Measurements from ENCODE around the gene TRIP12.
"Not testable (repeated sequence)": the region's sequence is repeated elsewhere in the genome, so short reads cannot be mapped to it uniquely, and the experiment has no call there.

The TRIP12 gene

DNA sequence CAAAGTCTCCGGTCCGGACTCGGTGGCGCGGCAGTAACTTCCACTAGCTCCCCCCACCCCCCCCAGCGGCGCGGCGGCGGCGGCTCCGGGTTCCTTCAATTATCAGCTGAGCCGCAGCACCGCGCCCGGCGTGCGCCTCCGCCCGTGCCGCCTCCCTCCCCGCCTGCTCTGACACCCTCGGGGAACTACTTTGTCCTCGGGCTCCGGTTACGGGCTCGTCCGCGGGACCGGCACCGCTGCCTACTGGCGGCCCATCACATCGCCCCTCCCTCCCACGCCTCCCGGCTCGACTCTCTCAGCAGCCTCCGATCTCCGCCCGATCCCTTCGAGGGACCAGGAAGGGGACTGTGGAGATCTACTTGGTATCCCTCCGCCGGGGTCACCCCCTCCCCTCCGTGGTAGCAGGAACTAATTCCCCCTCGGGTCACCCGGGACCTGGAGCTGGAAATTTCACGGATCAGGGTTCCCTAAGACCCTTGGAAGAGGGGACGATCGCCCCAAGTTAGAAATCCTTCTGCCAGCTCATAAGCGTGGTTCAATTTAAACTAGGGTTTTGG lies at the start of gene TRIP12:
Gene TRIP12, minus strand, starts transcription at position 118 of the 557 bp plus-strand sequence. CDS start 41,930 bp downstream, outside the sequence.
- peak; percentile 86 to 89 for DNase-seq

DNA sequence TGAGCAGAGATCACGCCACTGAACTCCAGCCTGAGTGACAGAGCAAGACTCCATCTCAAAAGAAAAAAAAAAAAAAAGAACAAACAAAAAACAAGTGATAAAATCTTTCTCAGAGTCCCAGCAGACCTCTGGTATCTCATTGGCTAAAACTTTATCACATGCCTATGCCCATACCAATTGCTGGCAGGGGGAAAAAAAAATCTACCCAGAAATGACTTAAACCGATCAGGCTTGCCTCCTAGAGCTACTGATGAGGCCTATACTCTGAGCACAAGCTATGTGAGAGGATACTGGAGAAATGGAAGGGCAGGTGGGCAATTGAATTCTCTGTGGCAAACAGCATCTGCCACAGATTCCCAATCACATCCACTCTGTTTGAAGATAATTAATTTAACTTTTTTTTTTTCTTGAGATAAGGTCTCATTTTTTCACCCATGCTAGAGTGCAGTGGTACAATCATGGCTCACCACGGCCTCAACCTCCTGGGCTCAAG lies 49.5 kb upstream of the TRIP12 start:
- DNase-seq = no peak

DNA sequence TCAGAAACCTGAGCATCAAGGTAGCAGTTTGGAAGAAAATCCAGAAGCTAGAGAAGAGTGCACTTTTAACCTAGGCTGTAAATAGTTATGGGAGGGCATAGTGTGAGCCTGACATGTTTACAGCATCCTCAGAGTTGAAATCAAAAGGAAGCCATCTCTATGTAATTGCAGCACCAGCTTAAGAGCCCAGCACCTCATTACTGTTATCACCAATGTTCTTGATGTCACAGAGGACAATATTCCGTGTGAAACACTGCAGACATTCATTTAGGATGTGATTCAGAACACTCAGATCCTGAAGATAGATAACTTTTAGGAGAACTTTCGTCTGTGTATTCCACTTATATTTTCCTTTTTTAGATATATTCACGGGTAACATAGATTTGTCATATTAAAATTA lies 48.6 kb upstream of the TRIP12 start:
- DNase-seq = no peak

DNA sequence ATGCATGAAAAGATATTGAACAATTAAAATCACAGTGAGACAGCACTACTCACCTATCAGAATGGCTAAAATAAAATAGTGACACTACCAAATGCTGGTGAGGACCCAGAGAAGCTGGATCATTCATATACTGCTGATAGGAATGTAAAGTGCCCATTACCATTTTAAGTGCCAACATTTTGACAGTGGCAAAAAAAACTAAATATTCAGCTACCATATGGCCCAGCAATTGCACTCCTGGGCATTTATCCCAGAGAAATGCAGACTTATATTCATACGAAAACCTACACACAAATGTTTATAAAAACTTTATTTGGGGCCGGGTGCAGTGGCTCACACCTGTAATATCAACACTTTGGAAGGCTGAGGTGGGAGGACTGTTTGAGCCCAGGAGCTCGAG lies 48.1 kb upstream of the TRIP12 start:
- DNase-seq = no peak

DNA sequence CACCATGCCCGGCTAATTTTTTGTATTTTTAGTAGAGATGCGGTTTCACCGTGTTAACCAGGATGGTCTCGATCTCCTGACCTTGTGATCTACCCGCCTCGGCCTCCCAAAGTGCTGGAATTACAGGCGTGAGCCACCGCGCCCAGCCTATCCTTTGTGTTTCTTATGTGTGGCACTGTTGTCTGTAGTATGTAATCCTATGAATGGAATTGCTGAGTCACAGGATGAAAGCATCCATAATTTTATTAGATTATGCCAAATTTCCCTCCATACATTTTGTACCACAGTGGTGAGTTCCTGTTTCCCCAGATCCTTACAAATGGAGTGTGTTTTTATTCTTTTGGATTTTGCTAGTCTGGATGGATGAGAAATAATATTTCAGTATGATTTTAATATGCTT lies 41.8 kb upstream of the TRIP12 start:
- not testable (repeated sequence) for DNase-seq

DNA sequence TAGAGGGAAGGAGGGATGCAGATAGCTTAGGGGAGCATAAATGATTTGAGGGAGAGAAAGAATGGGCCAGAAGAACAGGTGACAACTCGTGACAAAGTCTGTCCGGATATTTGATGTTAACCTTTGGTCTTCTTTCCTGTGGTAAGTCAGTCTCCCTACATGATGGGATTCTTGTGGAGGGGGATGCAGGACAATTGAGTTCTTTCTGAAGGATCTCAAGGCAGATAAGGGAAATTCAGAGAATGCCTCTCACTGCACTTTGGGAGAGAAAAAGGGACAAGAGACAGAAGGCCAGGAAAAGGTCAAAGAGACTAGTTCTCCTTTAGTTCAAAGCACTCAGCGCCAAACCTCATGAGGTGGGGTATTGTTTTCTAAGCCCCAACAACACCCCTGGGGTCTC lies 34.7 kb upstream of the TRIP12 start:
- no peak for DNase-seq

DNA sequence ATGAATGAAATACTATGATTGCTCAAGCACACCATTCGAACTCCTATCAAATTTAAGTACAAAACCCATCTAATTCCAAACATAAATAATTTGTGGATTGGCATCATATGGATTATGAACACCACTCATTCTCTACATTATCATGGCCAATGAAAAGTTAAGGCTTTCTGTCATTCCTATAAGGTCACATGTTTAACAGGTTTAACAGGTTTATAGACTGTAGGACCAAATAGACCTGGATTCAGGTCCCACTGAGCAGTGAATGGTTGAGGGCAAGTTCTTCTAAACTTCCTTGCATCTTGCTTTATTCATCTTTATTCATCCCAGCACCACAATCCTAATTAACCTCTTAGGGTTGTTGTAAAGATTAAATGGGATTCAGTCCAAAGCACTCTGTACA lies 33.9 kb upstream of the TRIP12 start:
- no peak for DNase-seq

DNA sequence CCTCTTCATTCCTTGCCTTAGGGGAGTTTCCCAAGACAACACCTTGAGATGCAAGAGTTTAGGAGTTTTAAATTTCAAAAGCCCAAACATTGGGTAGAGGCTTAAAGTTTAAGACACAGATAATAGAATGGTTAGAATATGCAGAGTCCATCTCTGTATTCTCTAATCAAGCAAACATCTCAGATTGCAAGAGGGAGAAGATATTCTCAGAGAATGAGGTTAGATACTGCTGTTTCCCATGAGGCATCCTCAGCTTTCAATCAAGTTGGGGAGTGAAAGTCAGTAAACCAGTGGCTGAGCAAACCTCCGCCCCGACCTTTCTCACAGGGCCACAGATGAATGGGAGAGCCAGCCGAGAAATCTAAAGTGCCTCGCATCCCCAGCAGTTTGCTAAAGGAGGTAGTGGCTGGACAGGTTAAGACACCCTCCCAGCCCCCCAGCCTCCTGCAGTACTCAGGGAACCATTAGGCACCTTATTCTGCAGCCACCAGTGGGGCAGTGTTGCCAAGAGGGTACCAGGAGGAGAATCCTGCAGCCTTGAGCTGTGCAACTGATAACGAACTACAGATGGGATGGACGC lies 30.5 kb upstream of the TRIP12 start:
- no peak for DNase-seq

DNA sequence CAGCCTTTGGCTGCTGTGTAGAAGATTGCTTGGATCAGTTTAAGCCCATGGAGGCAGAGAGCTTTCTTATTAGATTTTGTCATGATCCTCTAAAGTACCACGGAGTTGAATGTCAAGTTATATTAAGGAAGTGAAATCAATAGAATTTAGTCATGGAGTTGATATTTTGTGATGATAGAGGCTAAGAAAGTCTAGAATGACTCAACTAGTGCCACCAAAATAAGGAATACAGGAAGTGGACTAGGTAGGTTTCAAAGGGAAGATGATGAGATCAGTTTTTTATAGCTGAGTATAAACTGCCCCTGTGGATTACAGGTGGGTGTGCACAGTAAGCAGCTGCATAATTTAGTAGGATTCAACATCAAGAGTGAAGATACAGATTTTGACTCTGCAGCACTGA lies 25.7 kb upstream of the TRIP12 start:
- DNase-seq = no peak

DNA sequence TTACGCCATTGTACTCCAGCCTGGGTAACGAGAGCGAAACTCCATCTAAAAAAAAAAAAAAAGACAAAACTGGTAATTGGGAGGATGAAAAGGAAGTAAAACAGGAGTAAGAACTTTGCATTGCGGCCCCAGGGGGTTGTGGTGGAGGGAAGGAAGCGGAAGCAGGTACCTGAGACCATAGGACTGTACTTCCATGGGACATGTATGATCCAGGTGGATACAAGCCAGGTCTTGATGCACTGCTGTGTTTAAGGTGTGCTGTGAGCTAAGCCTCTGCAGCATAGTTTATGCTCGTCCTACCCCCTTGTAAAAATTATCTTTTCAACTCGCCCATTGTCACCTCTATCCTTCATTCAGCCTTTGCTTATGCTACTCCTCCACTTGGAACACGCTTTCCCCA lies 24.2 kb upstream of the TRIP12 start:
- no peak for DNase-seq

DNA sequence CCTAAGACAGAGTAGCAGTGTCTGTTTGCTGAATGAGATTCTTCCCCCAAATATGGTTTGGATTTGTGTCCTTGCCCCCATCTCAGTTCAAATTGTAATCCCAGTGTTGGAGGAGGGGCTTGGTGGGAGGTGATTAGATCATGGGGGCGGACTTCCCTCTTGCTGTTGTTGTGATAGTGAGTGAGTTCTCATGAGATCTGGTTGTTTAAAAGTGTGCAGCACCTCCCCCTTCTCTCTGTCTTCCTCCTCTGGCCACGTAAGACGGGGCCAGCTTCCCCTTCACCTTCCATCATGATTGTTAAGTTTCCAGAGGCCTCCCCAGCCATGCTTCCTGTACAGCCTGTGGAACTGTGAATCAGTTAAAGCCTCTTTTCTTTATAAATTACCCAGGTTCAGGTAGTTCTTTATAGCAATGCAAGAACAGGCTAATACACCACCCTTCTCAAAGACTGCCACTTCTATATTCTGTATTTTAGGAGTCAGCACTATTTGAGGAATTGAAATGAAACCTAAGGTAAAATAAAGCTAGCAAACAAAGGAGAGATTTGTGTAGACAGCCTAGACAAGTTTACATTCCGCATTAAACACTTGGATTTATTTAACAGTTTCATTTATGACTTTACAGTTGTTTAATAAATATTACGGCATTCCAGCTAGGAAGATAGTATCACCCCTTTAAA lies 22.1 kb upstream of the TRIP12 start:
- DNase-seq = no peak

DNA sequence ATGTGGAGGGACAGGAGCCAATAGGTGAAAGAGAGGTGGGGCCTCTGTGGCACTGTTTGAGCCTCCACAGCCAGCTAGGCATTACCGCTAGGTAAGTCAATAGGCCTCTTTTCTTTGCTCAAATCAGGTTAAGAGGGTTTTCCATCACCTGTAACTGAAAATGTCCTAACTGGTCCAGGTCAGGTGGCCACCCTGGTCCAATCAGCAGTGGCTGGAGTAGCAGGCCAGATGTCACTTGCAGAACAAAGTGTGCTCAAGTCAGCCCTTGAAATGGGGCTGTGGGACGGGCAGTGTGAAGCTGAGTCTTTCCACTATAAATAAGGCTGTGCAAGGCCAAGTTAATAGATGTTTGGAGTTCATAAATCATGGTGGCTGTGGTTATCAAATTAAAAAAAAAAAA lies 21.4 kb upstream of the TRIP12 start:
- no peak for DNase-seq

DNA sequence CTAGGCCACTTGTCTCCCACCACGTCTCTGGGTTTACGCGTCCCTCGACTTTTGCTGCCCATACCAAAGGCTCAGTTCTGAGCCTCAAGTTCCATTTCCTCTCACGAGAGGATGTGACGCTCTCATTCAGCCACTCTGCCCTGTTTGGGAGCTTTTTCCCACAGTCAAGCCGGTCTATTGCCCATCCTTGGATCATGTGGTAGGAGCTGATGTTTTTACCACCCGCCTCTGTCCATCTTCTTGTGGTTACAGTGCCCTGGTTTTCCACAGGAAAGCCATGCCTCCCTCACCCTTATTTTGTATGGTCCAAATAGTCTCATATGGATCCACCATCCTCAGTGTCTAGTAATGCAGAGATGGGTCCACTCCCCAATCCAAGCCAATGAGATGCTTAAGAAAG lies 20.9 kb upstream of the TRIP12 start:
- DNase-seq = no peak

DNA sequence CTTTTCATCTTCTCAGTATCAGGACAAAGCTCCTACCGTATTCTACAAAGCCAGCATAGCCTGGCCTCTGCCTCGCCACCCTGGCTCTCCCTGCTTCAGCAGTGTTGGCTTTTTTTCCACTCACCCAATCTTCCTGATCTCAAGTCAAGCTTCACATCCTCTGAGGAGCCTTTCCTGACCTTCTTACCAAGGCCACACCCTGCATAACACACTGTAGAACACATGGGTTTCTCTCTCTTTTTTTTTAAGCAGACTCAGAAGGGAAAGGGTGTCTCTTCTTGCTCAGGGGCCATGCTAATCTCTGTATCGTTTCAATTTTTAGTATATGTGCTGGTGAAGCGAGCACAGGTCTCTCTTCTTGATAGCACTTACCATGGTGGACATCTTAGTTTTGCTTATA lies 15.7 kb upstream of the TRIP12 start:
- no peak for DNase-seq

DNA sequence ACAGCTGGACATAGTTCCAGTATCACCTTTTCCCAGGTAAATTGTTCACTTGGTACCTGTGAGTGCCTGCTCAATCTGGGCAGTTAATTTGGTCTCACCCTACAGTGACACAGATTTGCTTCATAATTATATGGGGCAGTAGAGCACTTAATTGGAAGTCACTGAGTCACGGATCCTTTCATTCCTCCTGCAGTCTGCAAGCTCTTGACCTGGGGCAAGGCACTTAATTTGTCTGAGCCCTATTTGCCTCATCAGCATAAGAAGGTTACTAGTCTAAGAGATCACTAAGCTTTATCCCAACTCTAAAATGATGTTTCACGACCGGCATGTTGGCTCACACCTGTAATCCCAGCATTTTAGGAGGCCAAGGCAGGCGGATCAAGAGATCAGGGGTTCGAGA lies 9.4 kb upstream of the TRIP12 start:
- no peak for DNase-seq

DNA sequence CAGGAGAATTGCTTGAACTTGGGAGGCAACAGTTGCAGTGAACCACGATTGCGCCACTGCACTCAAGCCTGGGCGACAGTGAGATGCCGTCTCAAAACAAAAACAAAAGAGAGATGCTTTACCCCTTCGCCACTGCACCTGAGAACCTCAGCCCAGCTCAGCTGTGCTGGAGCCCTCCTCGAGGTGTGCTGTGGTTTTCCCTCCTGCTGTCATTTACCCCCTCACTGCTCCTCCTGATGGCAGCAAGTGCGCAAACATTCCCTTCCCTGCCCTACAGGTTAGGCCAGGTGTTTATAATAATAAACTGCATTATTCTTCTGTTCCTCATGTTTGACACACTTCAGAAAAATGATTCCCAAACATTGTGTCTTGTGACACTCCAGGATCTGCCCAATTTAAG lies 8.8 kb upstream of the TRIP12 start:
- DNase-seq = no peak

DNA sequence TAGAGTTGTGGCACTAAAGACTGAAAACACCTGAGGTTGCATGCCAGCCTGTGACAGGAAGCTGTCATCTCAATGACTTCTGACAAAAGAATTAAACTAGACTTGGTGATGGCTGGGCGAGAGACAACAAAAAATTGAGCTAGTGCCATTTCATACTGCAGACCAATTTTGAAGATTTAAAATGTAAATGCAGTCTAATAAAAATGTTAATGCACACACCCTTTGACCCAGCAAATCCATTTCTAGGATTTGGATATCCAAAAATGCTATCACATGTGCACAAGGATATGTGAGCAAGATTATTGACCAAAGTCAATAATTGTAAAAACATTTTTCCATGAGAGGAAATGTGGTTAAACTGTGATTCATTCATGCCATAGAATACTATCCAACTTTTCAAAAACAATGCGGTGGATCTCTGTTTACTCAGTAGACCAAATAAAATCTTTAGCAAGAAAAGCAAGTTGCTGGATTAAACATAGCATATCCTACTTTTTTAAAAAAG lies 6.1 kb upstream of the TRIP12 start:
- no peak for DNase-seq

DNA sequence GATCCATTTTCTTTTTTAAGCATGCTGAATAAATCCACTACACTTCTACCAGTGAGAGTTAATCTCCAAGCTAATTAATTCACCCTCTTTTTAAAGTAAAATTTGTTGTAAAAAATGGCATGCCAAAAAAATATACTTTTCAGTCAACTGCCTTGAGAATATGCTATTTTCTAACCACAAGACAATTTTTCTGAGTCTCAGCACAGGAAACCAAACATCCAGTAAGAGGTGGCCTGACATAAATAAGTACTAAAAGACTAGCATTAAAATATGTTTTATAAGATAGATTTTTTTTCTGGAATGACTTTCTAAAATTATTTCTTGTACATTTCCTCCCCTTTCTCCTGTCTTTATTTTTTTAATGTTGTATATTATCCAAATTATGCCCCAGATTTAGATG lies 3.4 kb upstream of the TRIP12 start:
- no peak for DNase-seq

DNA sequence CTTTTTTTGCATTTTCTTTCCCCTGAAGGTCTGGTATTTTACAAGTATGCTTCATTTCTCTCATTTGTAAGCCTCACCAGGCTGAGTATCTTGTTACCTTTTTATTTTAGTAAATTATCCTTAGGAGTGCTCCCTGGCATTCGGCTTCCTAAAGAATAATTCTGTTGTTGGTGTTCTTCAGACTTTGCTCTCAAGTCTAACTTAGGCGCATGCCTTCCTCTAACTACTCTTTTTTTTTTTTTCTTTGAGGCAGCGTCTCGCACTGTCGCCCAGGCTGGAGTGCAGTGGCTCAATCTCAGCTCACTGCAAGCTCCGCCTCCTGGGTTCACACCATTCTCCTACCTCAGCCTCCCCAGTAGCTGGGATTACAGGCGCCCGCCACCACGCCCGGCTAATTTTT lies 2.7 kb upstream of the TRIP12 start:
- not testable (repeated sequence) for DNase-seq

DNA sequence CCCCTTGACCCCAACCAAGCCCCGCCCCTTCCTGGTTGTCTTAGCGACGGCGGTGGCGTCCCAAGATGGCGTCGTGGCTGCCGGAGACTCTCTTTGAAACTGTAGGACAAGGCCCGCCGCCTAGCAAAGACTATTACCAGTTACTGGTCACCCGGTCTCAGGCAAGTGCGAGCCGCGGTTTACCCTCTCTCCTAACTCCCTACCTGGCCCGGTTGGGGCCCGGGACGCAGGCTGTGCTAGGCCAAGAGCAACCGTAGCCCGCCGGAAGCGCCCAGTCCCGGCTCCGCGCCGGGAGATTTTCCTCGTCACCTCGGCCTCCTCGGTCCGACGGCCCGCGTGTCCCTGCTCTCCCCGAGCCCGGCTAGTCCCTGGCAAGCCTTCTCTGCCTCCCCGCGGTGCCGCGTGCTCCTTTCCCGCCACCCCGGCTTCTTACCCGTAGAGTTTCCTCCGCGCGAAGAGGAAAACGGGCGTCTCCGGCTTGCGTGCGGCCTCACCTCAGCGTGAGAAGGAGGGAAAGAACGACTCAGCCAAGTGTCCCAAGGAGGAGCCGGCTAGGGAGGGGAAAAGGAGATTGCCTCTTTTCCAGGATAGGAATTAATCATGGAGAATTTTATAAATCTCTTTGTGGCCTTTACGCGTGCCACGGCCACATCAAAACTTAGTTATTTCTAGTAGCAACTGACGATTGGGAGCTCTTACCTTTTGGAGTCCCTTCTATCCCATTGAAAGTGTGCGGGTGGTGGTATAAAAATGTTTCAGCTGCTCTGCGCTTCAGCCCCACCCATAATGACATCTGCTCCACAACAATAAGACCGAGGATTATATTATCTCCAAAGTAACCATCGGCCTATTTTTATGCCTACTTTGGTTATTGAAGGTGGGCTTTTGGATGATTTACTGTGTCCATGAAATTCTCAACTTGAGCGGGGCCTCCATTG lies 909 bp upstream of the TRIP12 start, which contains the start of gene FBXO36:
Gene FBXO36, plus strand, starts transcription at position 55 of the 938 bp plus-strand sequence. Its CDS starts 11 bp downstream, at position 66.
- DNase-seq = peak; percentile 92 to 93

DNA sequence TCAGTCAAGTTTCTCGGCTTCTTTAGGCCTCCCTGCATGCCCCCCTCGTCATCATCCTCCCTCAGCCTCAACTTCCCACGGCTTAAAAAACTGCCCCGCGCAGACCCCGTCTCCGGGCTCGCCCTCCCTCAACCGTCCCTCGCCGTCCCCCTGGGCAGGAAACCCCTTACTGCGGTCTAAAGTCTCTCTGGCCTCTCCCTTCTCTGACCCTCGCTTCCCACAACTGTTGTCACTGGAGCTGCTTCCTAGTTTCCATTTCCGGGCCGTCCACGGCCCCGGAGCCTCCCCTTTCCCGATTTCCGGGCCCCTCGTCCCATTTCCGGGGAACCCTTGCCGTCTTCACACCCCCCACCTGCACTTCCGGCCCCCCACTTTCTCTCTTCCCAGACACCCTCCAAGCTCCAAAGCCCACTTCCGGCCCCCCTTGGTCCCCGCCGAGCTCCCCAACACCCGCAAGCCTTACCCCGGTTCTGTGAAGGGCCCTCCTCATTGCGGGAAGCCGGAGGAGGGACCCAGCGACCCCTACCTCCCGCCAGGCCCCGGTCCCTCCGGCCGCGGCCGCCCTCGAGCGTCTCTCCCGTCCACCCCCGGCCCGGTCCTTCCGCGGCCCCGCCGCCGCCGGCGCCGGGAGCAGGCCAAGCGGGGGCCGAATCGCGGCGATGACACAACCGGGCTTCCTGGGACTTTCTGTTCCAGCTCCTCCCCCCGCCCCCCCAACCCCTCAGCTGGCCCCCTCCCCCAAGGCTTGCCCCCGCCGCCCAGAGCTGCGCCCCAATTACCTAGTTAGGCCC lies 513 bp downstream of the TRIP12 start:
- DNase-seq = peak; percentile 69 to 76

DNA sequence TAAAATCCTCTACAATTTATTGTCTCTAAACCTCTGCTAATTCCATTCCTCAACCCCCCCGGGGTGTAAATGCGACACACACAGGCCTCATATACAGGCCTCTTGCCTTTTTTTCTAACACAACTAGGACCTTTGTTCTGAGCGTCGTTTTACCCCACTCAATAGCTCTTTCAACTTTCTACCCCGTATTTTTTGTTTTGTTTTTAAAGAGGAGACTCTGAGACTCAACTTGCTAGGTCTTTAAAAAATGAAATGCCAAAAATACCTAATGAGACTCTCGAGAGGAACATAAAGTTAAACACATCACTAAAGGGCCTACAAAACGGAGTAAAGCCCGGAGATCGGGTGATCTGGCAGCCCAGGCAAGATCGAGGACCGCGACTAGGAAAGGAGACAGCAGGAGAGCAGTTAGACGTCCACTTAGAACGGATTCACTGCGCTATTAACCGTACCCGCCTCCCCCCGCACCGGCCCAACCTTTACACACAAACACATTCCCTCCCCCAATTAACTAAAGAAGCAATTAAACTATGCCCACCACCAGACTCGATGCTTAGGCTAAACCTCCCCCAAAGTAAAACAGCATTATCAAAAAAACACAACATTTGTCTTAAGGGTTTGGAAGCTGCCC lies 1.7 kb downstream of the TRIP12 start:
- DNase-seq = peak; percentile 22 to 25

Data from activated CD4-positive, alpha-beta T cell treated with anti-CD3 and anti-CD28 coated beads, Interleukin-2, amount 50 U/mL, for 48 hours (primary cell).